ENCODE measurements around the gene UBA52.

GRCh38 chr19:18562086-18562485 lies 9.6 kb upstream of the UBA52 start:
- no peak for TF ChIP-seq SMC3 (IDR thresholded peaks at IDR 0.05; ENCODE audit: low read depth, low read length)
- TF ChIP-seq IRF3 (IDR thresholded peaks at IDR 0.05; ENCODE audit: low read depth, low read length) = no peak
- TF ChIP-seq RAD21 (IDR thresholded peaks at IDR 0.05; ENCODE audit: low read length) = no peak
- TF ChIP-seq CTCF (IDR thresholded peaks at IDR 0.05) = no peak
- TF ChIP-seq FOXJ3 (CRISPR knock-in tag; IDR thresholded peaks at IDR 0.05) = no peak
- TF ChIP-seq JUND (IDR thresholded peaks at IDR 0.05) = no peak
- TF ChIP-seq EZH2phosphoT487 (IDR thresholded peaks at IDR 0.05; ENCODE audit: borderline replicate concordance, low read depth) = no peak
- no peak for TF ChIP-seq EP300 (IDR thresholded peaks at IDR 0.05; ENCODE audit: borderline replicate concordance in 1 of 2, low read depth in 1 of 2, low read length in 1 of 2)
- no peak for TF ChIP-seq POLR2AphosphoS5 (IDR thresholded peaks at IDR 0.05; ENCODE audit: low read depth, low read length)
- TF ChIP-seq, protein P1, sequence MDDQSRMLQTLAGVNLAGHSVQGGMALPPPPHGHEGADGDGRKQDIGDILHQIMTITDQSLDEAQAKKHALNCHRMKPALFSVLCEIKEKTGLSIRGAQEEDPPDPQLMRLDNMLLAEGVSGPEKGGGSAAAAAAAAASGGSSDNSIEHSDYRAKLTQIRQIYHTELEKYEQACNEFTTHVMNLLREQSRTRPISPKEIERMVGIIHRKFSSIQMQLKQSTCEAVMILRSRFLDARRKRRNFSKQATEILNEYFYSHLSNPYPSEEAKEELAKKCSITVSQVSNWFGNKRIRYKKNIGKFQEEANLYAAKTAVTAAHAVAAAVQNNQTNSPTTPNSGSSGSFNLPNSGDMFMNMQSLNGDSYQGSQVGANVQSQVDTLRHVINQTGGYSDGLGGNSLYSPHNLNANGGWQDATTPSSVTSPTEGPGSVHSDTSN (IDR thresholded peaks at IDR 0.05) = no peak
- no peak for TF ChIP-seq MAX (IDR thresholded peaks at IDR 0.05; ENCODE audit: low read depth)
- TF ChIP-seq TEAD4 (IDR thresholded peaks at IDR 0.05; ENCODE audit: borderline replicate concordance, insufficient read depth) = no peak
- no peak for TF ChIP-seq FOSL2 (IDR thresholded peaks at IDR 0.05; ENCODE audit: borderline replicate concordance, low read depth)
- TF ChIP-seq YY1 (IDR thresholded peaks at IDR 0.05; ENCODE audit: low read depth) = no peak
